ENCODE data around the gene HEXIM2.
"Not testable (repeated sequence)": the region's sequence is repeated elsewhere in the genome, so short reads cannot be mapped to it uniquely, and the experiment has no call there.

HEXIM2 gene

GRCh38 chr17:45123076-45123770, 38.5 kb upstream of the HEXIM2 start:
- no peak overlapping the region for H3K27ac ChIP-seq
- no peak for TF ChIP-seq CTCF (conservative IDR thresholded peaks at IDR 0.05)

GRCh38 chr17:45123930-45124796, 37.5 kb upstream of the HEXIM2 start:
- TF ChIP-seq CTCF (conservative IDR thresholded peaks at IDR 0.05): no peak
- H3K27ac ChIP-seq: no peak overlapping the region

GRCh38 chr17:45124797-45125122, 36.9 kb upstream of the HEXIM2 start:
- not testable (repeated sequence) for H3K27ac ChIP-seq

- H3K27ac ChIP-seq: no peak overlapping the region
- no peak for TF ChIP-seq CTCF (conservative IDR thresholded peaks at IDR 0.05)
These were observed 36.2 kb upstream of the HEXIM2 start for GRCh38 chr17:45125509-45125908.

GRCh38 chr17:45127207-45127547, 34.5 kb upstream of the HEXIM2 start:
- no peak for TF ChIP-seq CTCF (conservative IDR thresholded peaks at IDR 0.05)
- no peak overlapping the region for H3K27ac ChIP-seq

- no peak overlapping the region for H3K27ac ChIP-seq
- no peak for TF ChIP-seq CTCF (conservative IDR thresholded peaks at IDR 0.05)
These were observed 34.0 kb upstream of the HEXIM2 start for GRCh38 chr17:45127548-45128300.

GRCh38 chr17:45128331-45128730, 33.3 kb upstream of the HEXIM2 start:
- H3K27ac ChIP-seq: no peak overlapping the region
- no peak for TF ChIP-seq CTCF (conservative IDR thresholded peaks at IDR 0.05)

All from VCaP (cell line).